ENCODE results near the gene PXMP2. TPM values are rescaled to one million over a fixed set of nuclear protein-coding genes. Genes with fewer than 3 reads are reported as not detected.

Gene PXMP2
- total RNA-seq, 3 donors from 2014 or later, result 29.0 to 50.9 (median 31.8) TPM

DNA sequence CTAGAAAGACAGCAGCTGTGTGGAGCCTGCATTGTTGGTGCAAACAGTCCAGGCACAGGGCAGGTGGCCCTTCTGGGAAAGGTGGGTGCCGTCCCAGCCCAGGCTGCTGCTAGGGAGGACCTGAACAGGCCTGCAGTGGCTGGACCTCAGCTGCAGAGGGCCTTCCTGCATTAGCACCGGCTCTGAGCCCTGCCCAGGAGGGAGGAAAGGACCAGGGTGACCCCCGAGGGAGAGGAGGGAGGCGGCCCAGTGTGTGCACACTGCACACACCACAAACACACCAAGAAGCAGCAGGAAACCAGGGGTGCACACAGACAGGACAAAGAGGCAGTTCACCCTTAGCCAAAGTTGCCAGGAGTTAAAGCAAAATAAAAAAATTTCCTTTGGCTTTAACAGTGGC lies 15.3 kb downstream of the PXMP2 start:
- no peak for DNase-seq (ENCODE audit: low spot score in 2 of 2)
- Histone ChIP-seq H3K4me1 (no peaks in the 10 kb centered on the region), H3K9me3 (no peaks in the 10 kb centered on the region), H3K4me3 (no peak overlapping the region), H3K27me3 (no peaks in the 10 kb centered on the region), H3K27ac (no peak overlapping the region), H3K36me3 (no peaks in the 10 kb centered on the region)
- TF ChIP-seq POLR2AphosphoS5 (IDR thresholded peaks at IDR 0.05) (no peak), POLR2A (IDR thresholded peaks at IDR 0.05) (no peak), CTCF (IDR thresholded peaks at IDR 0.05) (no peak)
- intact Hi-C loops (cut with DNase I; ENCODE audit: low total_unique reads), result loop anchor here (1.0 kb wide), 1 partner anchor 11 kb away; no protein-coding TSS in a partner anchor

- intact Hi-C loops (cut with DNase I; ENCODE audit: low total_unique reads), result no loop called here
- TF ChIP-seq POLR2A (IDR thresholded peaks at IDR 0.05) (no peak), POLR2AphosphoS5 (IDR thresholded peaks at IDR 0.05) (no peak), CTCF (IDR thresholded peaks at IDR 0.05) (no peak)
- no peaks in the 10 kb centered on the region for H3K36me3 ChIP-seq
- no peak for DNase-seq (ENCODE audit: low spot score in 2 of 2)
- H3K4me3 ChIP-seq, result no peak overlapping the region
- H3K27ac ChIP-seq, result no peak overlapping the region
- H3K4me1 ChIP-seq, result no peaks in the 10 kb centered on the region
- H3K27me3 ChIP-seq, result no peaks in the 10 kb centered on the region
- H3K9me3 ChIP-seq, result no peaks in the 10 kb centered on the region
Observed at GRCh38 chr12:132703641-132704040, 16.3 kb downstream of the PXMP2 start.

DNA sequence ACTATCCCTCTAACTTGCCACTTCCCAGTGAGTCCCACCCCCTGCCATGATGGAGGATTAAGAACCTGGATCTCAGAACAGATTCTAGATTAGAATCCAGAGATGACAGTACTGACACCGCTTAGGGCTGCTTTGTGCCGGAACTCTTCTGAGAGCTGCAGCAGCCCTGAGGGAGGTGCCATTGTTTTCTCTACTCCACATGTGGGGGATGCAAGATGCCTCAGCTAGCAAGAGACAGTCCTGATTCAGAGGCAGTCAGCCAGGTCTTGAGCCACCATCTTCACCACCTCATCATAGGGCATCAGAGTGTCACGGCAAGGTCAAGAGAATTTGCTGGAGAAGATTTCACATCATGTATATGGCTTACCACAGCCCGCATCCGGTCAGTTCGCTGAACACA lies 19.9 kb downstream of the PXMP2 start:
- Histone ChIP-seq H3K4me3 (no peak overlapping the region), H3K9me3 (no peaks in the 10 kb centered on the region), H3K4me1 (peaks cover 7 to 13% of the 10 kb centered on the region in 2 donors), H3K27ac (no peak overlapping the region), H3K36me3 (no peaks in the 10 kb centered on the region), H3K27me3 (no peaks in the 10 kb centered on the region)
- intact Hi-C loops (cut with DNase I; ENCODE audit: low total_unique reads), result no loop called here
- TF ChIP-seq POLR2A (IDR thresholded peaks at IDR 0.05) (no peak), CTCF (IDR thresholded peaks at IDR 0.05) (no peak), POLR2AphosphoS5 (IDR thresholded peaks at IDR 0.05) (no peak)
- DNase-seq (ENCODE audit: low spot score in 2 of 2), result no peak

DNA sequence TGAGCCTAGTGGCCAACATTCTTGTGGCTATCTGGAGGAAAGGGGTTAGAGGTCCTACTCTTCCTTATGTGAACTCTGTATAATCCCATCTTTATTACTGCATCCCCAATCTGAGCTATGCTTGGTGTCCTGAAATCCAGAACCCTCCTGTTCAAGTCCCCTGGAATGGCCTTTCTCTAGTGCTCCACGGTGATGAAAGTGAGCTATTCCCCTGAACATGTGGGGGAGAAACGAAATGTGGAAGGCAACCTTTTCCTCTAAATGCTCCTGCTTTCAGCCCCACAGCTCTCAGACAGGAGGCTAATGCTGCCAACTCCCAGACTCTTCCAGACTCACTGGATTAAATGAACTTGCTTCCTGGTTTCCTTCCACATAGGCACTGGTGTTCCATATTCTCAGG lies 20.8 kb downstream of the PXMP2 start:
- DNase-seq (ENCODE audit: low spot score in 2 of 2), result no peak
- H3K27ac ChIP-seq, result no peak overlapping the region
- H3K9me3 ChIP-seq, result no peaks in the 10 kb centered on the region
- intact Hi-C loops (cut with DNase I; ENCODE audit: low total_unique reads), result no loop called here
- TF ChIP-seq CTCF (IDR thresholded peaks at IDR 0.05) (no peak), POLR2A (IDR thresholded peaks at IDR 0.05) (no peak), POLR2AphosphoS5 (IDR thresholded peaks at IDR 0.05) (no peak)
- no peaks in the 10 kb centered on the region for H3K36me3 ChIP-seq
- H3K4me1 ChIP-seq, result peaks cover 7 to 13% of the 10 kb centered on the region in 2 donors
- no peak overlapping the region for H3K4me3 ChIP-seq
- H3K27me3 ChIP-seq, result no peaks in the 10 kb centered on the region

DNA sequence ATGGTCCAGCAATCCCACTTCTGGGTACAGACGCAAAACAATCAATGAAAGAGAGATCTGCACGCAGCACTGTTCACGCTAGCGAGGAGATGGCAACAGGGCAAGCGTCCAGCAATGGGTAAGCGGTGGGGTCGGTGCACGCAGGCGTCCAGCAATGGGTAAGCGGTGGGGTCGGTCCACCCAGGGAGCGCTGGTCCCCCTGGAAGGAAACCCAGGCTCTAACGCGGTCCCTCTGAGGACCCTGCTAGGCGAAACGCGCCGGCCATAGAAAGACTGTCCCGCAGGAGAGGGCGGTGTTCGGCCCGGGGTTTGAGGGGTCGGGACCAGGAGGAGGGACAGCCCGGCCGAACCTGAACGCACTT lies 22.6 kb downstream of the PXMP2 start:
- Histone ChIP-seq H3K27me3 (no peaks in the 10 kb centered on the region), H3K9me3 (no peaks in the 10 kb centered on the region), H3K4me1 (peaks cover 7 to 13% of the 10 kb centered on the region in 2 donors), H3K27ac (peak overlapping the region; percentile 71), H3K36me3 (no peaks in the 10 kb centered on the region), H3K4me3 (peak overlapping the region; percentile 91 to 98 (median 94))
- intact Hi-C loops (cut with DNase I; ENCODE audit: low total_unique reads), result no loop called here
- TF ChIP-seq POLR2AphosphoS5 (IDR thresholded peaks at IDR 0.05) (no peak), POLR2A (IDR thresholded peaks at IDR 0.05) (no peak), CTCF (IDR thresholded peaks at IDR 0.05) (no peak)
- DNase-seq (ENCODE audit: low spot score in 2 of 2), result no peak

Measured in breast epithelium (tissue), 4 donors.